K562 (cell line): ENCODE results near the gene DROSHA. TPM values are rescaled to one million over a fixed set of nuclear protein-coding genes. Genes with fewer than 3 reads are reported as not detected.

ENCODE experiments used
- ATAC-seq: fragments of 200-7000 bp; cut with Tn5 transposase; 3 replicates; pipeline ENCODE4 v1.9.1; 2020; ENCODE audit warnings: moderate library complexity
- BruUV-seq: library from RNA; stranded (reverse); fragments of 400-500 nt; replicated peaks from 2 replicates; lab custom pipeline; 2021; lab: Mats Ljungman, UMichigan
- CTCF ChIA-PET: fragments of 300-600 bp; formaldehyde crosslinking; extraction: SDS; loops from one replicate; lab custom pipeline; 2021; ENCODE audit warnings: low intra/inter-chr PET ratio; lab: Yijun Ruan, JAX
- POLR2A ChIA-PET: fragments of 300-600, 350-650 bp; sonication (Branson Sonifier 250); formaldehyde crosslinking; extraction: SDS; loops from one replicate; lab custom pipeline; 2021; ENCODE audit warnings: antibody characterized with exemption, inconsistent platforms; lab: Yijun Ruan, JAX
- DNase-seq, 4 experiments: peaks; one replicate each; pipeline versions ENCODE4 v3.0.0 to v3.0.0-alpha.2; 2011 to 2018; ENCODE audit warnings: low spot score in 3 of 4, mixed read lengths in 3 of 4; ENCODE audit errors: extremely low read depth in 1 of 4
- FAIRE-seq: peaks from 2 replicates; lab custom pipeline; 2011; peaks lifted over from hg19 to GRCh38; lab: Jason Lieb, UNC
- H2AFZ ChIP-seq: 2 replicates; pipeline ENCODE4 v1.6.0; 2011; ENCODE audit warnings: low read depth, low read length, control low read depth, inconsistent platforms
- H3K27ac ChIP-seq: fragments of 200-600 bp; 3 replicates; pipeline ENCODE4 v1.8.0; 2011; ENCODE audit warnings: low read depth, mild to moderate bottlenecking, control low read depth, inconsistent platforms, low read length, moderate library complexity, mixed read lengths; ENCODE audit errors: extremely low read depth
- H3K27me3 ChIP-seq, 2 experiments: fragments of 300-600 bp in 1 of 2; 2 replicates in 1 of 2; 3 replicates in 1 of 2; pipeline versions ENCODE4 v1.6.0 to v1.8.0; 2011; ENCODE audit warnings: inconsistent platforms in 2 of 2, low read length in 2 of 2, mild to moderate bottlenecking in 1 of 2, mixed read lengths in 1 of 2, moderate library complexity in 1 of 2; ENCODE audit not compliant: control insufficient read depth in 2 of 2, insufficient read depth in 2 of 2
- H3K36me3 ChIP-seq: fragments of 300-600 bp; 3 replicates; pipeline ENCODE4 v1.8.0; 2011; ENCODE audit warnings: mild to moderate bottlenecking, low read length, inconsistent platforms; ENCODE audit not compliant: control insufficient read depth, insufficient read depth
- H3K4me1 ChIP-seq, 2 experiments: fragments of 200-600 bp in 1 of 2; replicated peaks in 1 of 2; 2 replicates in 1 of 2; 3 replicates in 1 of 2; pipeline versions ENCODE4 v1.5.1 to v1.8.0; 2011; ENCODE audit warnings: inconsistent platforms in 2 of 2, low read length in 2 of 2, mild to moderate bottlenecking in 1 of 2, mixed read lengths in 1 of 2, moderate library complexity in 1 of 2; ENCODE audit not compliant: control insufficient read depth in 2 of 2, insufficient read depth in 2 of 2
- H3K4me2 ChIP-seq: 2 replicates; pipeline ENCODE4 v1.6.1; 2011; ENCODE audit warnings: low read length, control low read depth, inconsistent platforms, mixed read lengths; ENCODE audit not compliant: insufficient read depth
- H3K4me3 ChIP-seq: fragments of 200-600 bp; sonication (generic), shearing (Covaris generic); 2 replicates; pipeline ENCODE4 v1.5.1; 2016; ENCODE audit warnings: control low read depth, inconsistent platforms
- H3K79me2 ChIP-seq: fragments of 200-600 bp; 3 replicates; pipeline ENCODE4 v1.8.0; 2011; ENCODE audit warnings: low read length, inconsistent platforms; ENCODE audit not compliant: control insufficient read depth, insufficient read depth
- H3K9ac ChIP-seq, 2 experiments: 2 replicates each; pipeline versions ENCODE4 v1.6.0 to v1.6.1; 2011; ENCODE audit warnings: low read depth in 2 of 2, low read length in 2 of 2, control low read depth in 1 of 2, inconsistent platforms in 1 of 2, mild to moderate bottlenecking in 1 of 2, mixed read lengths in 1 of 2; ENCODE audit not compliant: insufficient read depth in 1 of 2
- H3K9me1 ChIP-seq: one replicate; pipeline ENCODE4 v1.6.0; 2011; ENCODE audit warnings: inconsistent platforms, mild to moderate bottlenecking, low read length, moderate library complexity; ENCODE audit not compliant: control insufficient read depth, insufficient read depth
- H3K9me3 ChIP-seq: replicated peaks from 2 replicates; pipeline ENCODE4 v1.5.1; 2011; ENCODE audit warnings: low read depth, low read length, inconsistent platforms; ENCODE audit not compliant: control insufficient read depth, insufficient read depth
- H4K20me1 ChIP-seq: replicated peaks from 2 replicates; pipeline ENCODE4 v1.6.1; 2011; ENCODE audit warnings: low read length, inconsistent platforms, mixed read lengths; ENCODE audit not compliant: control insufficient read depth, insufficient read depth
- E4F1 ChIP-seq: fragments of 250-450 bp; sonication (Bioruptor Pico); IDR thresholded peaks from 2 replicates; pipeline ENCODE4 v1.5.0; 2021; ENCODE audit warnings: mild to moderate bottlenecking, borderline replicate concordance
- HOXB6 ChIP-seq: fragments of 250-450 bp; sonication (Bioruptor Pico); IDR thresholded peaks from 2 replicates; pipeline ENCODE4 v1.5.1; 2022; ENCODE audit warnings: mild to moderate bottlenecking, borderline replicate concordance
- MCM7 ChIP-seq, 2 experiments: fragments of 450-650 bp; IDR thresholded peaks; 2 replicates each; pipeline ENCODE4 v1.6.1; 2016 to 2018
- NR3C1 ChIP-seq: sonication (generic); formaldehyde crosslinking; IDR thresholded peaks from 2 replicates; pipeline ENCODE4 v1.8.1; 2022; ENCODE audit warnings: missing genetic modification reagents
- RCOR1 ChIP-seq, 2 experiments: IDR thresholded peaks; 2 replicates each; pipeline ENCODE4 v1.6.1; 2012; ENCODE audit warnings: low read depth in 2 of 2, low read length in 2 of 2, borderline replicate concordance in 1 of 2, improper control_type of control experiment in 1 of 2
- RREB1 ChIP-seq: fragments of 250-450 bp; sonication (Bioruptor Pico); IDR thresholded peaks from 2 replicates; pipeline ENCODE4 v1.4.0; 2020
- YBX1 ChIP-seq: fragments of 450-650 bp; IDR thresholded peaks from 2 replicates; pipeline ENCODE4 v1.7.1; 2016; ENCODE audit warnings: mild to moderate bottlenecking
- ZBTB7A ChIP-seq: IDR thresholded peaks from 2 replicates; pipeline ENCODE4 v1.6.1; 2011; ENCODE audit warnings: low read depth, mild to moderate bottlenecking, low read length, moderate library complexity, borderline replicate concordance; ENCODE audit not compliant: control insufficient read depth
- ZEB2 ChIP-seq: fragments of 450-650 bp; IDR thresholded peaks from 2 replicates; pipeline ENCODE4 v1.6.1; 2016
- ZFP91 ChIP-seq: sonication (generic); formaldehyde crosslinking; IDR thresholded peaks from 2 replicates; pipeline ENCODE4 v1.8.0; 2022; ENCODE audit warnings: mild to moderate bottlenecking, missing genetic modification reagents
- ZNF282 ChIP-seq: sonication (generic); formaldehyde crosslinking; IDR thresholded peaks from 2 replicates; pipeline ENCODE4 v1.8.1; 2023; ENCODE audit warnings: missing genetic modification reagents
- ZNF740 ChIP-seq, 3 experiments: fragments of 200-800 bp in 1 of 3; sonication (Bioruptor generic) in 1 of 3; sonication (generic) in 1 of 3; formaldehyde crosslinking in 1 of 3; IDR thresholded peaks; 2 replicates each; pipeline versions ENCODE4 v1.6.1 to v1.8.0; 2016 to 2022; ENCODE audit warnings: mild to moderate bottlenecking in 2 of 3, missing compliant biosample characterization in 2 of 3, missing genetic modification characterization in 2 of 3, missing genetic modification reagents in 1 of 3
- WGBS: fragments of 100-300 bp; shearing (Covaris generic); methylation state at CpG from one replicate; pipeline ENCODE4 v1.1.6; 2016; ENCODE audit warnings: low coverage, mixed read lengths; ENCODE audit not compliant: insufficient coverage; ENCODE audit errors: missing lambda C conversion rate; 5-methylcytosine and 5-hydroxymethylcytosine counted together
- in situ Hi-C: fragments of 300-500 bp; cut with MboI; formaldehyde crosslinking; loops from 4 replicates; pipeline ENCODE4 v1.15.0; 2018; ENCODE audit warnings: inconsistent platforms, mixed read lengths
- intact Hi-C: fragments of 100-400 bp; cut with micrococcal nuclease; formaldehyde crosslinking; loops from 2 replicates; pipeline ENCODE4 v1.14.2; 2022
- polyA plus RNA-seq, 8 experiments: library from polyadenylated mRNA; depleted of rRNA in 4 of 8; stranded (reverse) in 5 of 8; unstranded in 3 of 8; fragments of >200 nt; fragmentation: Nextera tagmentation in 2 of 8; fragmentation: Illumina TruSeq in 1 of 8; extraction: Ambion mirVana in 2 of 8; extraction: Trizol in 1 of 8; gene quantifications; 2 replicates each; pipeline versions ENCODE4 v1.2.1 to v1.2.3, GENCODE V29; 2011 to 2014; ENCODE audit warnings: inconsistent platforms in 1 of 8, missing spikeins in 1 of 8
- total RNA-seq, 7 experiments: library from RNA; depleted of rRNA in 6 of 7; stranded (reverse); fragments of >200 nt in 6 of 7; fragmentation: Illumina TruSeq in 2 of 7; extraction: Trizol in 2 of 7; gene quantifications; 2 replicates each; pipeline versions ENCODE4 v1.2.1 to v1.2.3, GENCODE V29; 2011 to 2021; ENCODE audit warnings: low replicate concordance in 1 of 7

The DROSHA gene
- total and polyA plus RNA-seq, 9 of the 15 experiments (the other 6 are each of a cell fraction or from before 2014, with no cell fraction given): 52.5 to 109 (median 68.9) TPM

GRCh38 chr5:31496891-31497290 is 35.0 kb downstream of the DROSHA start:
- Histone ChIP-seq H3K9ac (0 out of 4 replicates have a peak overlapping the region, but pooled peaks of 1 of the 2 experiments have one; percentile 27), H4K20me1 (no peaks in the 10 kb centered on the region), H3K27ac (no peak overlapping the region), H3K79me2 (no peaks in the 10 kb centered on the region), H3K9me3 (no peaks in the 10 kb centered on the region), H3K9me1 (no peaks in the 10 kb centered on the region), H3K36me3 (peaks cover 96% of the 10 kb centered on the region), H3K4me2 (no peak overlapping the region), H3K27me3 (no peaks in the 10 kb centered on the region), H3K4me1 (no peaks in the 10 kb centered on the region), H2AFZ (no peak overlapping the region), H3K4me3 (no peak overlapping the region)
- no TSS peak for BruUV-seq
- DNase-seq: no peak
- ChIA-PET POLR2A (interaction anchor here (1.4 kb wide), 1 partner anchor 25 kb away, joined by 3 read pairs; no protein-coding TSS in a partner anchor), CTCF (no interaction called here)
- no peak for FAIRE-seq
- intact Hi-C loops: no loop called here
- ATAC-seq: no peak
- WGBS: 91% methylated on average over 6 of the region's 6 CpGs
- in situ Hi-C loops: no loop called here
- no peak for TF ChIP-seq HOXB6 (CRISPR knock-in tag)
- TF ChIP-seq YBX1: no peak
- no peak for TF ChIP-seq E4F1 (CRISPR knock-in tag)
- no peak for TF ChIP-seq NR3C1 (CRISPR knock-in tag)
- no peak for TF ChIP-seq ZNF282 (CRISPR knock-in tag)
- no peak for TF ChIP-seq ZEB2
- no peak for TF ChIP-seq RCOR1 (IDR thresholded peaks at IDR 0.05; ENCODE audit: borderline replicate concordance in 1 of 2, low read depth in 2 of 2, low read length in 2 of 2)
- TF ChIP-seq ZBTB7A: no peak
- TF ChIP-seq ZFP91 (CRISPR knock-in tag): no peak
- no peak for TF ChIP-seq ZNF740 (CRISPR knock-in tag; IDR thresholded peaks at IDR 0.05)
- no peak for TF ChIP-seq ZNF740 (tag; IDR thresholded peaks at IDR 0.05)
- TF ChIP-seq RREB1 (CRISPR knock-in tag): no peak
- TF ChIP-seq MCM7 (IDR thresholded peaks at IDR 0.05): no peak
